Sigmoid colon (tissue), 7 donors: Measurements from ENCODE around the gene MYPN. TPM values are rescaled to one million over a fixed set of nuclear protein-coding genes. Genes with fewer than 3 reads are reported as not detected.
"Not testable (repeated sequence)": the region's sequence is repeated elsewhere in the genome, so short reads cannot be mapped to it uniquely, and the experiment has no call there.

ENCODE experiments used
- DNase-seq: peaks from one replicate; pipeline ENCODE4 v3.0.0-alpha.2; 2019
- H3K27ac ChIP-seq, 4 donors: fragments of 200-600 bp; sonication (generic); one replicate each; pipeline ENCODE4 v1.5.1; 2016 to 2019; ENCODE audit warnings: mild to moderate bottlenecking in 1 of 4
- H3K27me3 ChIP-seq, 3 donors: fragments of 200-600 bp; sonication (generic); one replicate each; pipeline ENCODE4 v1.5.1; 2019; ENCODE audit warnings: mild to moderate bottlenecking in 1 of 3
- H3K36me3 ChIP-seq, 4 donors: fragments of 200-600 bp; sonication (generic); one replicate each; pipeline ENCODE4 v1.5.1; 2016 to 2019
- H3K4me1 ChIP-seq, 4 donors: fragments of 200-600 bp; sonication (generic); one replicate each; pipeline ENCODE4 v1.5.1; 2017 to 2019
- H3K4me3 ChIP-seq, 4 donors: fragments of 200-600 bp; sonication (generic); one replicate each; pipeline ENCODE4 v1.5.1; 2017 to 2019; ENCODE audit warnings: mild to moderate bottlenecking in 2 of 4, moderate library complexity in 1 of 4
- H3K9me3 ChIP-seq, 4 donors: fragments of 200-600 bp in 3 of 4; sonication (generic) in 3 of 4; one replicate each; pipeline versions ENCODE4 v1.5.1 to v1.6.1; 2013 to 2019
- CTCF ChIP-seq, 4 experiments: fragments of 450-650 bp in 3 of 4; fragments of 200-600 bp in 1 of 4; IDR thresholded peaks; one replicate each; pipeline ENCODE4 v1.5.1; 2016 to 2019; ENCODE audit warnings: antibody characterized with exemption in 4 of 4, mild to moderate bottlenecking in 3 of 4, moderate library complexity in 2 of 4
- EP300 ChIP-seq, 4 donors: sonication (generic); formaldehyde crosslinking; IDR thresholded peaks; one replicate each; pipeline ENCODE4 v1.6.1; 2017; ENCODE audit warnings: antibody characterized with exemption in 4 of 4
- POLR2A ChIP-seq, 2 donors: fragments of 450-650 bp; IDR thresholded peaks; one replicate each; pipeline ENCODE4 v1.6.1; 2016; ENCODE audit warnings: antibody characterized with exemption in 2 of 2, mild to moderate bottlenecking in 2 of 2, moderate library complexity in 2 of 2
- POLR2AphosphoS5 ChIP-seq, 4 donors: sonication (generic); formaldehyde crosslinking; IDR thresholded peaks; one replicate each; pipeline ENCODE4 v1.6.1; 2017; ENCODE audit warnings: antibody characterized with exemption in 4 of 4
- WGBS, 2 donors: extraction: QIAGEN DNeasy Blood & Tissue Kit; methylation state at CpG; one replicate each; pipeline ENCODE4 v1.1.7; 2013; 5-methylcytosine and 5-hydroxymethylcytosine counted together
- intact Hi-C: fragments of 100-400 bp; cut with DNase I; formaldehyde crosslinking; loops from one replicate; pipeline ENCODE4 v1.15.1; 2023
- polyA plus RNA-seq, 3 donors: library from polyadenylated mRNA; stranded (reverse); fragments of 200-250 nt; gene quantifications; one replicate each; pipeline ENCODE4 v1.2.3, GENCODE V29; 2013
- total RNA-seq, 4 donors: library from RNA; depleted of rRNA; stranded (reverse); fragments of >200 nt; gene quantifications; one replicate each; pipeline ENCODE4 v1.1.0, GENCODE V29; 2016
- donor health status: healthy with polysubstance abuse.
- donor health status: Bipolar disorder and iron deficiency.
- donor health status: healthy.

The MYPN gene
- total and polyA plus RNA-seq, 7 donors: 0.23 to 1.6 (median 0.60) TPM; not detected in 4

- Histone ChIP-seq H3K4me3 (no peak overlapping the region), H3K27me3 (no peaks in the 10 kb centered on the region), H3K27ac (no peak overlapping the region), H3K36me3 (no peaks in the 10 kb centered on the region), H3K9me3 (no peaks in the 10 kb centered on the region), H3K4me1 (no peaks in the 10 kb centered on the region)
- intact Hi-C loops: no loop called here
- no peak for DNase-seq
- WGBS, 2 donors: 91% methylated on average over 6 of the region's 6 CpGs
- TF ChIP-seq CTCF (IDR thresholded peaks at IDR 0.05) (no peak), POLR2AphosphoS5 (IDR thresholded peaks at IDR 0.05) (no peak), POLR2A (IDR thresholded peaks at IDR 0.05) (no peak), EP300 (IDR thresholded peaks at IDR 0.05) (no peak)
Observed at GRCh38 chr10:68238371-68238770, 129.1 kb downstream of the MYPN start.

- Histone ChIP-seq H3K27me3 (no peaks in the 10 kb centered on the region), H3K4me1 (no peaks in the 10 kb centered on the region), H3K4me3 (no peak overlapping the region), H3K36me3 (no peaks in the 10 kb centered on the region), H3K9me3 (no peaks in the 10 kb centered on the region), H3K27ac (no peak overlapping the region)
- TF ChIP-seq CTCF (IDR thresholded peaks at IDR 0.05) (no peak), EP300 (IDR thresholded peaks at IDR 0.05) (no peak), POLR2AphosphoS5 (IDR thresholded peaks at IDR 0.05) (no peak), POLR2A (IDR thresholded peaks at IDR 0.05) (no peak)
- 92 to 94% methylated on average over 5 of the region's 5 CpGs for WGBS, 2 donors
- no peak for DNase-seq
- intact Hi-C loops: no loop called here
Observed at GRCh38 chr10:68239069-68239468, 129.8 kb downstream of the MYPN start.

DNA sequence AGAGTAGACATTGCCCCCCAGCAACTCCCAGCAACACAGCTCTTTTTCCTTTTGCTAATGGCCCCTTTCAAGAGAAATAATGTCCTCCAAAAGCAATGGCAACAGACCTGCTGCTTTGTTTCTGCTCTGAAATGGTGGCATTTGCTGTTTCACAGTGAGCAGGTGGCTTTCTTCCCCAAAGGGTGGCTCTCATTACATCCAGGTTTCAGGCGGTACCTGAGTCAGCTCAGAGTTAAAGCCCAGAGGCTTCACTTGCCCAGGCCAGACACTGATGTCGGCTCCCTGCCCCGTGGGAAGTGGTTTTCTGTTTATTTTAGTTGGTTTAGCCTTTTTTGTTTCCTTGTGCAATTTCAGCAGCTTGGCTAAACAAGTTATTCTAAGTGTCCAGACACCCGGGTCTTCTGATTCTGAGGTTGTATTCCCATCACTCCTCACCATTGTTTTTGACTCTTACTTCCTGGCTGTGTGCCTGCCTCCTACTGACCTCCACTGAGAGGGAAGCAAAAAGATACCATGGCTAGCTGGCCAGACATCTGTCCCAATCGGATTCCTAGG lies 130.4 kb downstream of the MYPN start:
- Histone ChIP-seq H3K36me3 (no peaks in the 10 kb centered on the region), H3K27ac (no peak overlapping the region), H3K4me1 (no peaks in the 10 kb centered on the region), H3K27me3 (no peaks in the 10 kb centered on the region), H3K9me3 (no peaks in the 10 kb centered on the region), H3K4me3 (no peak overlapping the region)
- intact Hi-C loops: no loop called here
- TF ChIP-seq POLR2AphosphoS5 (IDR thresholded peaks at IDR 0.05) (no peak), EP300 (IDR thresholded peaks at IDR 0.05) (no peak), POLR2A (IDR thresholded peaks at IDR 0.05) (no peak), CTCF (IDR thresholded peaks at IDR 0.05) (no peak)
- WGBS, 2 donors: 76 to 83% methylated on average over 5 of the region's 5 CpGs
- DNase-seq: no peak

DNA sequence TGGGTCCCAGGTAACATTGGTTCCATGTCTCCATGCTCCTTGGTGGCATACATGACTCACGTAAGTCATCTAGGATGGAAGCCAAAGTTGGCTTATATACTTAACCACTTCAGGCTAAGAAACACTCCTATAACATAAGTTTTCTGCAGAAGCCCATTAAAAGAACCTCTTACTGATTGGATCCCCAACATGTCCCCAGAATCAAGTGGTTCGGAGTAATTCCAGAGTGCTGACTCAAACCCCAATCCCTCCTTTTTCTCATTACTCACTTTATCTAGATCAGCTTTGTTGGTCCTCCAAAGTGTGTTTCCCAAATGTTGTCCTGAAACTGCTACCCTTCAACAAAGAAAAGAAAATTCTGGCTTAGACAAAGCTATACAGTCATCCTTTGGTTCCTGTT lies 132.8 kb downstream of the MYPN start:
- H3K4me3 ChIP-seq: no peak overlapping the region
- no peaks in the 10 kb centered on the region for H3K36me3 ChIP-seq
- WGBS, 2 donors: 69 to 94% methylated on average over 2 of the region's 2 CpGs
- TF ChIP-seq CTCF (IDR thresholded peaks at IDR 0.05): no peak
- TF ChIP-seq POLR2A (IDR thresholded peaks at IDR 0.05): no peak
- no peak for TF ChIP-seq EP300 (IDR thresholded peaks at IDR 0.05)
- no peak for TF ChIP-seq POLR2AphosphoS5 (IDR thresholded peaks at IDR 0.05)
- no peaks in the 10 kb centered on the region for H3K4me1 ChIP-seq
- no peak overlapping the region for H3K27ac ChIP-seq
- H3K9me3 ChIP-seq: no peaks in the 10 kb centered on the region
- H3K27me3 ChIP-seq: no peaks in the 10 kb centered on the region
- no peak for DNase-seq
- intact Hi-C loops: no loop called here

- H3K27ac ChIP-seq, intact Hi-C loops, H3K9me3 ChIP-seq, DNase-seq, H3K27me3 ChIP-seq, H3K4me1 ChIP-seq, H3K4me3 ChIP-seq, H3K36me3 ChIP-seq: not testable (repeated sequence)
- 91 to 93% methylated on average over 7 of the region's 7 CpGs for WGBS, 2 donors
Observed at GRCh38 chr10:68246397-68246796, 137.1 kb downstream of the MYPN start.
